DND-41 (cell line): ENCODE results near the gene SEC14L5.

Source experiments
- CTCF ChIP-seq: IDR thresholded peaks from 2 replicates; pipeline ENCODE4 v1.5.1; 2012; ENCODE audit warnings: borderline replicate concordance, low read length, moderate library complexity, mild to moderate bottlenecking; ENCODE audit not compliant: poor library complexity, severe bottlenecking; ENCODE audit errors: extremely low read depth
- EZH2 ChIP-seq: IDR thresholded peaks from 3 replicates; pipeline ENCODE4 v1.6.1; 2012; ENCODE audit warnings: borderline replicate concordance, low read depth, mild to moderate bottlenecking, moderate library complexity, low read length, inconsistent platforms; ENCODE audit not compliant: severe bottlenecking

DNA sequence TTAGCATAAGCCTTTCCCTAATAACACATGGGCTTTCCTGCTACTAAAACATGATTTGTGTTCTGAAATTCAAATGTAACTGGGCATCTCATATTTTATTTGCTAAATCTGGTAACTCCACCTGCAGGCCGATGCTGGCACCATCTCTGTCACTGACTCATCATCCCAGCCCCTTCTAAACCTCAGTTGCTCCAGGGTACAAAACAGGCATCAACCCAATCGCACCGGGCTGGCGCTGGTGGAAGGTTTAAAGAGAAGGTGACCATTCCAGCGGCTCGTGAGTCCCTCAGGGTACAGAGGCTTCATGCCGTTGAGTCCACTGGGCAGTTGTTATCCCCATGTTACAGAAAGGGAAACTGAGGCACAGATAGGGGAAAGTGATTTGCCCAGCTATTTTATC is 48.3 kb upstream of the SEC14L5 start:
- TF ChIP-seq CTCF (peak; percentile 29), EZH2 (no peak)
